Ureter (tissue), 1 donor: ENCODE measurements around the gene GAPDH. TPM values are rescaled to one million over a fixed set of nuclear protein-coding genes. Genes with fewer than 3 reads are reported as not detected.
"Not testable (repeated sequence)": the region's sequence is repeated elsewhere in the genome, so short reads cannot be mapped to it uniquely, and the experiment has no call there.

Source experiments
- DNase-seq: peaks from one replicate; pipeline ENCODE4 v3.0.0-alpha.2; 2020; ENCODE audit warnings: low spot score
- total RNA-seq: library from RNA; stranded (reverse); gene quantifications from one replicate; pipeline ENCODE4 v1.2.4, GENCODE V29; 2023
- donor health status: DM: yes; HTN: yes; CAD: no.

The GAPDH gene
- total RNA-seq, 1 donor from 2014 or later, result 2,120 TPM

GRCh38 chr12:6563448-6564050 lies 29.2 kb downstream of the GAPDH start:
- DNase-seq, result no peak

- DNase-seq, result no peak
These were observed 32.9 kb downstream of the GAPDH start for GRCh38 chr12:6567112-6567670.

GRCh38 chr12:6569312-6569711 lies 35.0 kb downstream of the GAPDH start:
- DNase-seq, result no peak

- no peak for DNase-seq
These were observed 35.5 kb downstream of the GAPDH start for GRCh38 chr12:6569786-6570185.

- no peak for DNase-seq
These were observed 36.1 kb downstream of the GAPDH start for GRCh38 chr12:6570264-6570887.

GRCh38 chr12:6573001-6573400 lies 38.7 kb downstream of the GAPDH start:
- DNase-seq, result no peak

- DNase-seq, result no peak
These were observed 40.4 kb downstream of the GAPDH start for GRCh38 chr12:6574576-6575295.

- no peak for DNase-seq
These were observed 41.3 kb downstream of the GAPDH start for GRCh38 chr12:6575648-6576047.

- no peak for DNase-seq
These were observed 47.9 kb downstream of the GAPDH start for GRCh38 chr12:6582196-6582595.

- DNase-seq, result no peak
These were observed 48.6 kb downstream of the GAPDH start for GRCh38 chr12:6582959-6583358.

GRCh38 chr12:6584293-6584692 lies 50.0 kb downstream of the GAPDH start:
- DNase-seq, result no peak

GRCh38 chr12:6586569-6586968 lies 52.3 kb downstream of the GAPDH start:
- not testable (repeated sequence) for DNase-seq

Other genes with a start within 250 kb of the GAPDH start
- gene PLEKHG6, start 223.8 kb upstream of the GAPDH start, total RNA-seq, result 59.7 TPM
- 177 TPM for gene TNFRSF1A, start 192.4 kb upstream of the GAPDH start, total RNA-seq
- gene SCNN1A, start 159.0 kb upstream of the GAPDH start, total RNA-seq, result 63.8 TPM
- 167 TPM for gene LTBR, start 150.4 kb upstream of the GAPDH start, total RNA-seq
- gene CD27, start 89.6 kb upstream of the GAPDH start, total RNA-seq, result 2.6 TPM
- gene TAPBPL, start 82.5 kb upstream of the GAPDH start, total RNA-seq, result 52.3 TPM
- gene VAMP1, start 63.8 kb upstream of the GAPDH start, total RNA-seq, result 16.0 TPM
- gene MRPL51, start 41.3 kb upstream of the GAPDH start, total RNA-seq, result 150 TPM
- gene NCAPD2, start 40.4 kb upstream of the GAPDH start, total RNA-seq, result 24.0 TPM
- 13.7 TPM for gene IFFO1, start 21.5 kb downstream of the GAPDH start, total RNA-seq
- gene NOP2, start 33.8 kb downstream of the GAPDH start, total RNA-seq, result 51.7 TPM
- gene CHD4, start 72.9 kb downstream of the GAPDH start, total RNA-seq, result 232 TPM
- 13.6 TPM for gene LPAR5, start 101.4 kb downstream of the GAPDH start, total RNA-seq
- 2.3 TPM for gene ACRBP, start 112.9 kb downstream of the GAPDH start, total RNA-seq
- 39.3 TPM for gene ING4, start 128.6 kb downstream of the GAPDH start, total RNA-seq
- gene ZNF384, start 154.9 kb downstream of the GAPDH start, total RNA-seq, result 63.4 TPM
- 2.6 TPM for gene PIANP, start 166.3 kb downstream of the GAPDH start, total RNA-seq
- 77.9 TPM for gene COPS7A, start 189.5 kb downstream of the GAPDH start, total RNA-seq
- gene MLF2, start 218.6 kb downstream of the GAPDH start, total RNA-seq, result 139 TPM
- gene PTMS, start 231.8 kb downstream of the GAPDH start, total RNA-seq, result 288 TPM
- 2.3 TPM for gene LAG3, start 238.0 kb downstream of the GAPDH start, total RNA-seq